ENCODE measurements around the gene IFRD1. TPM values are rescaled to one million over a fixed set of nuclear protein-coding genes. Genes with fewer than 3 reads are reported as not detected.

IFRD1 gene
- polyA plus RNA-seq, 1 of the 3 experiments (the other 2 are of a cell fraction), result 31.0 TPM

- TF ChIP-seq CTCF (IDR thresholded peaks at IDR 0.05) (no peak), GATA2 (CRISPR knock-in tag; IDR thresholded peaks at IDR 0.05) (no peak), JUND (IDR thresholded peaks at IDR 0.05) (no peak), EZH2phosphoT487 (IDR thresholded peaks at IDR 0.05; ENCODE audit: borderline replicate concordance, low read depth) (no peak), SMC3 (IDR thresholded peaks at IDR 0.05; ENCODE audit: low read depth, low read length) (no peak), USF2 (IDR thresholded peaks at IDR 0.05; ENCODE audit: borderline replicate concordance, low read depth, low read length) (no peak), FOXM1 (IDR thresholded peaks at IDR 0.05; ENCODE audit: low read depth) (no peak)
Observed at GRCh38 chr7:112416127-112416526, 34.1 kb upstream of the IFRD1 start (continued).

GRCh38 chr7:112419543-112420130, 30.6 kb upstream of the IFRD1 start:
- no peaks in the 10 kb centered on the region for H3K9me3 ChIP-seq
- peaks cover 10% of the 10 kb centered on the region for H3F3A ChIP-seq (replicated peaks; ENCODE audit: insufficient read depth)
- H3K27ac ChIP-seq (ENCODE audit: low read depth in 2 of 2, low read length in 1 of 2), result no peak overlapping the region
- no peaks in the 10 kb centered on the region for H4K20me1 ChIP-seq (ENCODE audit: insufficient read depth)
- no peaks in the 10 kb centered on the region for H3K9me2 ChIP-seq
- no peak overlapping the region for H3K4me3 ChIP-seq (ENCODE audit: low read depth in 2 of 2, low read length in 1 of 2)
- no peak overlapping the region for H2AFZ ChIP-seq (ENCODE audit: low read depth)
- DNase-seq, result no peak
- CTCF ChIA-PET, result interaction anchor here (0.5 to 2.8 kb wide), 10 partner anchors 8 to 669 kb away, joined by 3 to 16 read pairs (median 4); no protein-coding TSS in a partner anchor
- peaks cover 13 to 23% of the 10 kb centered on the region in 2 experiments for H3K4me1 ChIP-seq (ENCODE audit: control insufficient read depth in 1 of 2, insufficient read depth in 2 of 2, low read depth in 1 of 2, low read length in 1 of 2)
- POLR2A ChIA-PET, result no interaction called here
- WGBS (ENCODE audit: low lambda C conversion rate), result 94% methylated on average over 4 of the region's 4 CpGs
- no peaks in the 10 kb centered on the region for H3K36me3 ChIP-seq (replicated peaks in 1 of 2; ENCODE audit: control insufficient read depth in 1 of 2, insufficient read depth in 2 of 2, low read length in 1 of 2)
- H3K9ac ChIP-seq, result no peak overlapping the region
- no peak overlapping the region for H3K4me2 ChIP-seq
- no peaks in the 10 kb centered on the region for H3K27me3 ChIP-seq (ENCODE audit: insufficient read depth)
- H3K79me2 ChIP-seq (ENCODE audit: insufficient read depth), result no peaks in the 10 kb centered on the region
- no peak for TF ChIP-seq GATA2 (CRISPR knock-in tag; IDR thresholded peaks at IDR 0.05)
- TF ChIP-seq ZBTB33 (IDR thresholded peaks at IDR 0.05; ENCODE audit: borderline replicate concordance, low read depth), result no peak
- no peak for TF ChIP-seq JUND (IDR thresholded peaks at IDR 0.05)
- TF ChIP-seq CHD2 (IDR thresholded peaks at IDR 0.05; ENCODE audit: low read length, partially characterized antibody), result no peak
- TF ChIP-seq YY1 (IDR thresholded peaks at IDR 0.05; ENCODE audit: low read depth), result no peak
- no peak for TF ChIP-seq MXI1 (IDR thresholded peaks at IDR 0.05; ENCODE audit: low read depth, low read length)
- no peak for TF ChIP-seq FOSL2 (IDR thresholded peaks at IDR 0.05; ENCODE audit: borderline replicate concordance, low read depth)
- no peak for TF ChIP-seq RXRA (IDR thresholded peaks at IDR 0.05; ENCODE audit: borderline replicate concordance, low read depth)
- no peak for TF ChIP-seq POLR2AphosphoS5 (IDR thresholded peaks at IDR 0.05; ENCODE audit: low read depth, low read length)
- TF ChIP-seq ELF1 (IDR thresholded peaks at IDR 0.05), result no peak
- TF ChIP-seq FOXJ3 (CRISPR knock-in tag; IDR thresholded peaks at IDR 0.05), result no peak
- no peak for TF ChIP-seq RCOR1 (IDR thresholded peaks at IDR 0.05; ENCODE audit: low read length)
- TF ChIP-seq NRF1 (IDR thresholded peaks at IDR 0.05; ENCODE audit: low read depth, low read length), result no peak
- TF ChIP-seq TEAD4 (IDR thresholded peaks at IDR 0.05; ENCODE audit: borderline replicate concordance, insufficient read depth), result no peak
- no peak for TF ChIP-seq RAD21 (IDR thresholded peaks at IDR 0.05; ENCODE audit: low read length)
- no peak for TF ChIP-seq REST (IDR thresholded peaks at IDR 0.05; ENCODE audit: low read depth, low read length)
- TF ChIP-seq USF2 (IDR thresholded peaks at IDR 0.05; ENCODE audit: borderline replicate concordance, low read depth, low read length), result no peak
